ENCODE measurements around the gene PLEKHA8. TPM values are rescaled to one million over a fixed set of nuclear protein-coding genes. Genes with fewer than 3 reads are reported as not detected.

The PLEKHA8 gene
- total RNA-seq, 2 experiments from 2014 or later: 16.8 to 17.1 TPM

GRCh38 chr7:30083334-30083733, 55.1 kb downstream of the PLEKHA8 start:
- POLR2A ChIA-PET: no interaction called here
- no peak overlapping the region for H3K27ac Mint-ChIP-seq
- peaks cover 3% of the 10 kb centered on the region for H3K36me3 Mint-ChIP-seq (ENCODE audit: low read depth)
- no peaks in the 10 kb centered on the region for H3K4me1 Mint-ChIP-seq (ENCODE audit: low read depth)
- intact Hi-C loops (cut with micrococcal nuclease): no loop called here
- H3K9me3 Mint-ChIP-seq: no peaks in the 10 kb centered on the region
- no peak overlapping the region for H3K4me3 Mint-ChIP-seq
- H3K27me3 Mint-ChIP-seq: no peaks in the 10 kb centered on the region
- no peak for ATAC-seq
- CTCF ChIA-PET: interaction anchor here (0.6 to 2.1 kb wide), 2 partner anchors 20 to 22 kb away, joined by 3 to 4 read pairs; no protein-coding TSS in a partner anchor
- TF ChIP-seq, protein P1, sequence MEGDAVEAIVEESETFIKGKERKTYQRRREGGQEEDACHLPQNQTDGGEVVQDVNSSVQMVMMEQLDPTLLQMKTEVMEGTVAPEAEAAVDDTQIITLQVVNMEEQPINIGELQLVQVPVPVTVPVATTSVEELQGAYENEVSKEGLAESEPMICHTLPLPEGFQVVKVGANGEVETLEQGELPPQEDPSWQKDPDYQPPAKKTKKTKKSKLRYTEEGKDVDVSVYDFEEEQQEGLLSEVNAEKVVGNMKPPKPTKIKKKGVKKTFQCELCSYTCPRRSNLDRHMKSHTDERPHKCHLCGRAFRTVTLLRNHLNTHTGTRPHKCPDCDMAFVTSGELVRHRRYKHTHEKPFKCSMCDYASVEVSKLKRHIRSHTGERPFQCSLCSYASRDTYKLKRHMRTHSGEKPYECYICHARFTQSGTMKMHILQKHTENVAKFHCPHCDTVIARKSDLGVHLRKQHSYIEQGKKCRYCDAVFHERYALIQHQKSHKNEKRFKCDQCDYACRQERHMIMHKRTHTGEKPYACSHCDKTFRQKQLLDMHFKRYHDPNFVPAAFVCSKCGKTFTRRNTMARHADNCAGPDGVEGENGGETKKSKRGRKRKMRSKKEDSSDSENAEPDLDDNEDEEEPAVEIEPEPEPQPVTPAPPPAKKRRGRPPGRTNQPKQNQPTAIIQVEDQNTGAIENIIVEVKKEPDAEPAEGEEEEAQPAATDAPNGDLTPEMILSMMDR (IDR thresholded peaks at IDR 0.05): no peak
- DNase-seq: no peak

- Mint-ChIP-seq H3K36me3 (ENCODE audit: low read depth) (peaks cover 1% of the 10 kb centered on the region), H3K27me3 (no peaks in the 10 kb centered on the region), H3K27ac (no peak overlapping the region), H3K9me3 (no peaks in the 10 kb centered on the region), H3K4me1 (ENCODE audit: low read depth) (no peaks in the 10 kb centered on the region), H3K4me3 (no peak overlapping the region)
- DNase-seq (no peak), ATAC-seq (no peak)
- intact Hi-C loops (cut with micrococcal nuclease): no loop called here
- TF ChIP-seq, protein P1 (IDR thresholded peaks at IDR 0.05): no peak
- POLR2A ChIA-PET: no interaction called here
- CTCF ChIA-PET: no interaction called here
These were observed 56.0 kb downstream of the PLEKHA8 start for GRCh38 chr7:30084212-30084611.

DNA sequence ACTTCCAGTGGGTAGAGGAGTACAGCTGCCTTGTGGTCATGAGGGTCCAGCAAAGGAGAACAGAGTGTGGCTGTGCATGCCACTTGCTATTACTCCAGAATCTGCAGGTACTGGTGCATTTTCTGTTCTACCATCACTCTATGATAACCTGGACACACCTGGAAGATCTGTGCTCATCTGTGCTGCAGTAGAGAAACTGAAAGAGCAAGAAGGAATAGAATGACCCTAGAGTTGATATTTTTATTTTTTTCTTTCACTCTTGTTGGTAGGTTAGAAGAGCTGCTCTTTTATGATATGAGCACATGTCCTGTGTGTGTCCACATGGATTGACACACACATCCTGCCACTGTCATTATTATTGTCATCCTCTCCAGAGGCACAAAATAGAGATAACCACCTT, 58.3 kb downstream of the PLEKHA8 start:
- TF ChIP-seq, protein P1 (IDR thresholded peaks at IDR 0.05): no peak
- intact Hi-C loops (cut with micrococcal nuclease): no loop called here
- H3K36me3 Mint-ChIP-seq (ENCODE audit: low read depth): no peaks in the 10 kb centered on the region
- ChIA-PET POLR2A (no interaction called here), CTCF (no interaction called here)
- ATAC-seq: no peak
- DNase-seq: no peak
- H3K27me3 Mint-ChIP-seq: no peaks in the 10 kb centered on the region
- H3K4me3 Mint-ChIP-seq: no peak overlapping the region
- no peaks in the 10 kb centered on the region for H3K9me3 Mint-ChIP-seq
- H3K4me1 Mint-ChIP-seq (ENCODE audit: low read depth): no peaks in the 10 kb centered on the region
- no peak overlapping the region for H3K27ac Mint-ChIP-seq

GRCh38 chr7:30087371-30087770, 59.2 kb downstream of the PLEKHA8 start:
- ChIA-PET POLR2A (no interaction called here), CTCF (no interaction called here)
- no peak overlapping the region for H3K27ac Mint-ChIP-seq
- H3K36me3 Mint-ChIP-seq (ENCODE audit: low read depth): no peaks in the 10 kb centered on the region
- DNase-seq (no peak), ATAC-seq (no peak)
- H3K27me3 Mint-ChIP-seq: no peaks in the 10 kb centered on the region
- intact Hi-C loops (cut with micrococcal nuclease): no loop called here
- TF ChIP-seq, protein P1 (IDR thresholded peaks at IDR 0.05): no peak
- no peaks in the 10 kb centered on the region for H3K9me3 Mint-ChIP-seq
- H3K4me3 Mint-ChIP-seq: no peak overlapping the region
- no peaks in the 10 kb centered on the region for H3K4me1 Mint-ChIP-seq (ENCODE audit: low read depth)

DNA sequence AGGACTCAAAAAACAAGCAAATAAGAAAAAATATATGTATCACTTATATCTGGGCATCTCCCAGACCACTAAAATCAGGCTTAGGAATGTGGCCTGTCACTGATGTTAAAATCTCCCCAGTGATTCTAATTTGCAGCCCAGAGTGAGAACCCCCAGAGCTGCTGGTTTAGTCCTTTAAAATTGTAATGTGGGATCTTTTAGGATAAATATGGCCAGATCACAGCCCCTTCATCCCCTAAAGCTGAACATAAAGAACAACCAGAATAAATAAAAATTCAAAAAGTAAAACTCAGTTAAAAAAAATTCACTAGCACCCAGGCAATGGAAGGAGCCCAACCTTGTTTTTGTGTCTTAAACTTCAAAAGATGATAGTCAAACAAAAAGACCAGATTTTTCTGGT, 60.1 kb downstream of the PLEKHA8 start:
- no peaks in the 10 kb centered on the region for H3K9me3 Mint-ChIP-seq
- no peaks in the 10 kb centered on the region for H3K4me1 Mint-ChIP-seq (ENCODE audit: low read depth)
- TF ChIP-seq, protein P1 (IDR thresholded peaks at IDR 0.05): no peak
- no peaks in the 10 kb centered on the region for H3K27me3 Mint-ChIP-seq
- H3K36me3 Mint-ChIP-seq (ENCODE audit: low read depth): no peaks in the 10 kb centered on the region
- H3K27ac Mint-ChIP-seq: no peak overlapping the region
- POLR2A ChIA-PET: no interaction called here
- CTCF ChIA-PET: no interaction called here
- no peak overlapping the region for H3K4me3 Mint-ChIP-seq
- ATAC-seq: no peak
- DNase-seq: no peak
- intact Hi-C loops (cut with micrococcal nuclease): no loop called here
